Cardiac fibroblast (primary cell): ENCODE results near the gene UCK1.

Experiments
- DNase-seq, 2 donors: peaks; one replicate each; pipeline versions ENCODE4 v3.0.0 to v3.0.0-alpha.2; 2010; ENCODE audit warnings: low read depth in 2 of 2
- H3K4me3 ChIP-seq, 2 donors: replicated peaks in 1 of 2; 1 replicate in 1 of 2; 2 replicates in 1 of 2; pipeline ENCODE4 v1.5.1; 2011; ENCODE audit warnings: low read depth in 2 of 2, low read length in 2 of 2, mild to moderate bottlenecking in 2 of 2, moderate library complexity in 1 of 2
- CTCF ChIP-seq: IDR thresholded peaks from one replicate; pipeline ENCODE4 v1.5.1; 2011; ENCODE audit warnings: low read depth, mild to moderate bottlenecking, low read length, inconsistent platforms

Gene UCK1

GRCh38 chr9:131534721-131535237 lies 3.7 kb upstream of the UCK1 start:
- no peak overlapping the region for H3K4me3 ChIP-seq
- no peak for DNase-seq
- no peak for TF ChIP-seq CTCF

GRCh38 chr9:131530546-131530919 lies 530 bp downstream of the UCK1 start:
- DNase-seq: peak; percentile 31 to 38
- H3K4me3 ChIP-seq: peak overlapping the region; percentile 73 to 87
- peak; percentile 35 for TF ChIP-seq CTCF

DNA sequence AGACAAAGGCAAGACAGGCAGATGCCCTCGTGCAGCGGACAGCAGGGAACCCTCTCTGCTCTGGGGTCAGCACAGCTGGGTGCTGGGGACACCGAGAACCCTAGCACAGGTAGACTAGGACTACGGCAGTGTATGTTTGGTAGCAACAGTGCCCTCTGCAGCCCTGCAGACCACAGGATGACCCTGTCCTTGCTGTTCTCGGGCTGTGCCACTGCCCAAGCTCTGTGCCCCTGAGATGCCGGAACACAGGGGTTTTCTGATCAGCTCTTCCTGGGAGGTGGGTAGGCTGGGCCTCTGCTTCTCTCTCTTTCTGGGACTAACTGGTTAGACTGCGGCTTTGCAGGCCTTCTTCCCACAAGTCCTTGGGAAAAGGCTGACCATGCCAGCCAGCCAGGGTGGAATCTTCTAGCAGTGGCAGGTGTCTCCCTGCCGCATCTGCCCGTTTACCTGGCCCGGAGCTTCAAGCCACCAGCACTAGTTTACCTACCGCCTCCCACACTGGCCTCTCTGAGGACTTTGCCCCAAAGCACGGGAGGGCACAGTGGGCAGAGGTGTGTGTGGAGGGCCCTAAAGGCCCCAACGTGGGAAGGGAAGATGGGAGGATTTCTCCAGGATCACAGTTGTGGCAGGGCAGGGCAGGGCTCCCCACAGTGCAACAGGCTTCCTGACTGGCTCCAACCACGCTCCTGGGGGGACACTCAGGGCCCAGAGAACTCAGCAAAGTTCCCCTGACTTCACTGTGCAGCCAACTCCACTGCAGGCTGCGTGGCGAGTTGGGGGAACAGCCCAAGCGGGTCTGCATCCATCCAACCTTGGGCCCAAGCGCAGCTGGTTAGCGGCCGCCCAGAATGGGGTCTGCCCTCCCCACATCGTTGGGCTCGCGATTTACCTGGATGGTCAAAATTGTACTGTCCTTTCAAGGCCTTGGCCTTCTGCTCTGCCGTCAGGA lies 1.2 kb downstream of the UCK1 start:
- H3K4me3 ChIP-seq: peak overlapping the region; percentile 73 to 87
- no peak for TF ChIP-seq CTCF
- DNase-seq: no peak

- TF ChIP-seq CTCF: no peak
Observed at GRCh38 chr9:131528886-131529505, 2.1 kb downstream of the UCK1 start.

GRCh38 chr9:131528186-131528585 lies 2.9 kb downstream of the UCK1 start:
- no peak overlapping the region for H3K4me3 ChIP-seq
- no peak for DNase-seq
- no peak for TF ChIP-seq CTCF

More at GRCh38 chr9:131528886-131529505, 2.1 kb downstream of the UCK1 start:
- DNase-seq: no peak
- no peak overlapping the region for H3K4me3 ChIP-seq

GRCh38 chr9:131525643-131526565 lies 5.2 kb downstream of the UCK1 start:
- no peak for TF ChIP-seq CTCF
- H3K4me3 ChIP-seq: no peak overlapping the region
- DNase-seq: no peak
